ENCODE results near the gene ALDOC. TPM values are rescaled to one million over a fixed set of nuclear protein-coding genes. Genes with fewer than 3 reads are reported as not detected.

ALDOC gene
- total and polyA plus RNA-seq, 2 donors (not counting 1 experiment from before 2014, with no cell fraction given), result 16.7 to 26.6 TPM

DNA sequence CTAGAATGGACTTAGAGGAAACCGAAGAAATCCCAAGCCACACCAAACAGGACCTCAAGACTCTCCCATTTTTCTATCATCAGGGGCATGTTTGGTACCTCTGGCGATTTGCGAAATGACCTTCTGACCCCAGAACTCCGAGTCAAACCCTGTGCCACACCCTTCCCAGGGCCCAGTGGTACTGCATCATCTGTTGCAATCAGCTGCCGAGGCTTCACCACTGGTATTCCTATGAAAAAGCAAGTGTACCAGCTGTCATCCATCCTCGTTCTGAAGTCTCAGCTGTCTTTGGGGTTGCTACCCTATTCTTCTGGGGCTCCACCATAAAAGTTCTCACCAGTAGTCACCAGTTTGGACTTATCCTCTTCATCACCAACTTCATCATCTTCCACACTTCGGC is 39.6 kb upstream of the ALDOC start:
- ChIA-PET POLR2A (no interaction called here), CTCF (interaction anchor here (0.8 to 15.2 kb wide), 4 partner anchors 15 to 295 kb away, joined by 3 to 220 read pairs (median 3); no protein-coding TSS in a partner anchor)
- peaks cover 14 to 77% of the 10 kb centered on the region in 2 experiments for H3K36me3 ChIP-seq (replicated peaks in 1 of 2; ENCODE audit: control extremely low read depth in 1 of 2, control insufficient read depth in 1 of 2, extremely low read depth in 1 of 2, insufficient read depth in 2 of 2, low read length in 1 of 2)
- 97% methylated on average over 6 of the region's 7 CpGs for WGBS (ENCODE audit: insufficient coverage)
- Mint-ChIP-seq H3K27me3 (no peaks in the 10 kb centered on the region), H3K4me1 (peaks cover 38% of the 10 kb centered on the region), H3K27ac (no peak overlapping the region), H3K9me3 (ENCODE audit: insufficient read depth) (no peaks in the 10 kb centered on the region), H3K4me3 (no peak overlapping the region)
- H3K9me3 ChIP-seq (ENCODE audit: control extremely low read depth in 1 of 3, control insufficient read depth in 2 of 3, insufficient read depth in 1 of 3, low read length in 2 of 3), result no peaks in the 10 kb centered on the region
- no peak overlapping the region for H3K27ac ChIP-seq (ENCODE audit: low read length in 2 of 2)
- peaks cover 22 to 33% of the 10 kb centered on the region in 2 donors for H3K4me1 ChIP-seq (ENCODE audit: control insufficient read depth in 2 of 2, insufficient read depth in 2 of 2, low read length in 2 of 2)
- H4K20me1 ChIP-seq (ENCODE audit: control insufficient read depth, insufficient read depth, low read length, poor library complexity, severe bottlenecking), result no peaks in the 10 kb centered on the region
- no peaks in the 10 kb centered on the region for H3K27me3 ChIP-seq (replicated peaks in 1 of 4; ENCODE audit: control extremely low read depth in 1 of 4, control insufficient read depth in 3 of 4, insufficient read depth in 4 of 4, low read length in 3 of 4)
- no peak for TF ChIP-seq EZH2 (IDR thresholded peaks at IDR 0.05; ENCODE audit: borderline replicate concordance, insufficient read depth, low read depth, low read length, poor library complexity, severe bottlenecking)
- TF ChIP-seq CTCF (IDR thresholded peaks at IDR 0.05), result no peak
- H3K4me3 ChIP-seq (ENCODE audit: control extremely low read depth in 1 of 5, extremely low read depth in 1 of 5, insufficient read depth in 1 of 5, low read depth in 2 of 5, low read length in 4 of 5), result no peak overlapping the region
- intact Hi-C loops (cut with micrococcal nuclease), result no loop called here
- H2AFZ ChIP-seq (ENCODE audit: insufficient read depth, low read depth, low read length, poor library complexity, severe bottlenecking), result no peak overlapping the region
- no peaks in the 10 kb centered on the region for H3K79me2 ChIP-seq (ENCODE audit: control insufficient read depth, insufficient read depth, low read length)
- DNase-seq (no peak), ATAC-seq (ENCODE audit: low read depth) (no peak)
- no peak overlapping the region for H3K9ac ChIP-seq (ENCODE audit: low read length)
- H3K4me2 ChIP-seq (replicated peaks; ENCODE audit: low read depth, low read length, poor library complexity, severe bottlenecking), result no peak overlapping the region

DNA sequence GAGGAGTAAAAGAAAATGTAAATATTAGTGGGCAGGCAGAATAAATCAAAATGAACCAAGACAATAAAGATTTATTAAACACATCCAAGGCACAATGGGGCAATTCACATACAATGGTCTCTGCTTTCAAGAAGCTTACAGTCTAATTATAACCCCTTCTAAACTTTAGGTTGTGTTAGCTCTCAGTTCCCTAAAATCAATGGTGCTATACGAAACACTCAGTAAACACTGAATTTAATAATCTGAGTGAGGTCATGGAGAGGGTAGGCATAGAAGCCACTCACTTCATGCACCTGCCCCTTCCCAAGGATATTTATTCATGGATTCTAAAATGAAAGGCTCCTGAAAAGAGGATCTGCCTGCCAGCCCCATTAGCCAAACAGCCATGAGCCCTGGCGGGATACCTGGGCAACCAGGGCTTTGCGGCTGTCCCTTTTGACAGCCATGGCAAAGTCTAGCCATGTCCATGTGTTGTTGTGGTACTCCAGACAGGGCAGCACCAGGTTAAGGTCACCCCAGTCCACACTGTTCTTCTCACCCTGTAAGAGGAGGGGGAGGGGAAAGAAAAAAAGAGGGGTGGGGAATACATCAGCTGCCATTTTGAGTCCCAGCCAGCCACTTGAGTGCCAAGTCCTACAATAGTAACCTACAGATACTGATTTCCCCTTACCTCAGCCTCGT is 38.7 kb upstream of the ALDOC start:
- 100% methylated on average over 2 of the region's 4 CpGs for WGBS (ENCODE audit: insufficient coverage)
- CTCF ChIA-PET, result interaction anchor here (0.8 to 15.2 kb wide), 6 partner anchors 16 to 296 kb away, joined by 3 to 220 read pairs (median 3); no protein-coding TSS in a partner anchor
- intact Hi-C loops (cut with micrococcal nuclease), result no loop called here
- Mint-ChIP-seq H3K4me3 (no peak overlapping the region), H3K4me1 (peaks cover 38% of the 10 kb centered on the region), H3K9me3 (ENCODE audit: insufficient read depth) (no peaks in the 10 kb centered on the region), H3K27me3 (no peaks in the 10 kb centered on the region), H3K27ac (no peak overlapping the region)
- no peaks in the 10 kb centered on the region for H3K27me3 ChIP-seq (replicated peaks in 1 of 4; ENCODE audit: control extremely low read depth in 1 of 4, control insufficient read depth in 3 of 4, insufficient read depth in 4 of 4, low read length in 3 of 4)
- H3K4me2 ChIP-seq (replicated peaks; ENCODE audit: low read depth, low read length, poor library complexity, severe bottlenecking), result no peak overlapping the region
- no peaks in the 10 kb centered on the region for H3K79me2 ChIP-seq (ENCODE audit: control insufficient read depth, insufficient read depth, low read length)
- POLR2A ChIA-PET, result no interaction called here
- H3K4me1 ChIP-seq (ENCODE audit: control insufficient read depth in 2 of 2, insufficient read depth in 2 of 2, low read length in 2 of 2), result peaks cover 22 to 33% of the 10 kb centered on the region in 2 donors
- H2AFZ ChIP-seq (ENCODE audit: insufficient read depth, low read depth, low read length, poor library complexity, severe bottlenecking), result no peak overlapping the region
- no peaks in the 10 kb centered on the region for H4K20me1 ChIP-seq (ENCODE audit: control insufficient read depth, insufficient read depth, low read length, poor library complexity, severe bottlenecking)
- no peaks in the 10 kb centered on the region for H3K9me3 ChIP-seq (ENCODE audit: control extremely low read depth in 1 of 3, control insufficient read depth in 2 of 3, insufficient read depth in 1 of 3, low read length in 2 of 3)
- H3K27ac ChIP-seq (ENCODE audit: low read length in 2 of 2), result peak overlapping the region in 1 of 2 donors; percentile 26
- no peak for TF ChIP-seq EZH2 (IDR thresholded peaks at IDR 0.05; ENCODE audit: borderline replicate concordance, insufficient read depth, low read depth, low read length, poor library complexity, severe bottlenecking)
- no peak for TF ChIP-seq CTCF (IDR thresholded peaks at IDR 0.05)
- no peak overlapping the region for H3K9ac ChIP-seq (ENCODE audit: low read length)
- H3K4me3 ChIP-seq (ENCODE audit: control extremely low read depth in 1 of 5, extremely low read depth in 1 of 5, insufficient read depth in 1 of 5, low read depth in 2 of 5, low read length in 4 of 5), result no peak overlapping the region
- DNase-seq (no peak), ATAC-seq (ENCODE audit: low read depth) (peak; percentile 17)
- H3K36me3 ChIP-seq (replicated peaks in 1 of 2; ENCODE audit: control extremely low read depth in 1 of 2, control insufficient read depth in 1 of 2, extremely low read depth in 1 of 2, insufficient read depth in 2 of 2, low read length in 1 of 2), result peaks cover 9 to 76% of the 10 kb centered on the region in 2 experiments

Measured in B cell (primary cell).